ENCODE results near the gene SORCS2.

Gene SORCS2

DNA sequence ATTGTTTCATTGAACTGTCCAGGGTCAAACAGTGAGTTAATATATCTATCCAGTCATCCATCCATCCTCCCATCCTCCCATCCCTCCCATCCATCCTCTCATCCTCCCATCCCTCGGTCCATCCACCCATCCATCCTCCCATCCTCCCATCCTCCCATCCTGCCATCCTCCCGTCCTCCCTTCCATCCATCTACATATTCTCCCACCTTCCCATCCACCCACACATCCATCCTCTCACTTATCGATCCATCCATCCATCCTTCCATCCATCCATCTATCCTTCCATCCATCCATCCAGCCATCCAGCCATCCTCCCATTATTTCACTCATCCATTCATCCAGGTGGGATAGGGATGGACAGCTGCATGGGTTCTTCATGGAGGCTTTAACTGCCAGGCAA, 277.8 kb downstream of the SORCS2 start:
- TF ChIP-seq, protein P1, sequence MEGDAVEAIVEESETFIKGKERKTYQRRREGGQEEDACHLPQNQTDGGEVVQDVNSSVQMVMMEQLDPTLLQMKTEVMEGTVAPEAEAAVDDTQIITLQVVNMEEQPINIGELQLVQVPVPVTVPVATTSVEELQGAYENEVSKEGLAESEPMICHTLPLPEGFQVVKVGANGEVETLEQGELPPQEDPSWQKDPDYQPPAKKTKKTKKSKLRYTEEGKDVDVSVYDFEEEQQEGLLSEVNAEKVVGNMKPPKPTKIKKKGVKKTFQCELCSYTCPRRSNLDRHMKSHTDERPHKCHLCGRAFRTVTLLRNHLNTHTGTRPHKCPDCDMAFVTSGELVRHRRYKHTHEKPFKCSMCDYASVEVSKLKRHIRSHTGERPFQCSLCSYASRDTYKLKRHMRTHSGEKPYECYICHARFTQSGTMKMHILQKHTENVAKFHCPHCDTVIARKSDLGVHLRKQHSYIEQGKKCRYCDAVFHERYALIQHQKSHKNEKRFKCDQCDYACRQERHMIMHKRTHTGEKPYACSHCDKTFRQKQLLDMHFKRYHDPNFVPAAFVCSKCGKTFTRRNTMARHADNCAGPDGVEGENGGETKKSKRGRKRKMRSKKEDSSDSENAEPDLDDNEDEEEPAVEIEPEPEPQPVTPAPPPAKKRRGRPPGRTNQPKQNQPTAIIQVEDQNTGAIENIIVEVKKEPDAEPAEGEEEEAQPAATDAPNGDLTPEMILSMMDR (IDR thresholded peaks at IDR 0.05; ENCODE audit: low read depth, low read length): no peak
- H3K4me3 ChIP-seq (ENCODE audit: low read depth, low read length): no peak overlapping the region

DNA sequence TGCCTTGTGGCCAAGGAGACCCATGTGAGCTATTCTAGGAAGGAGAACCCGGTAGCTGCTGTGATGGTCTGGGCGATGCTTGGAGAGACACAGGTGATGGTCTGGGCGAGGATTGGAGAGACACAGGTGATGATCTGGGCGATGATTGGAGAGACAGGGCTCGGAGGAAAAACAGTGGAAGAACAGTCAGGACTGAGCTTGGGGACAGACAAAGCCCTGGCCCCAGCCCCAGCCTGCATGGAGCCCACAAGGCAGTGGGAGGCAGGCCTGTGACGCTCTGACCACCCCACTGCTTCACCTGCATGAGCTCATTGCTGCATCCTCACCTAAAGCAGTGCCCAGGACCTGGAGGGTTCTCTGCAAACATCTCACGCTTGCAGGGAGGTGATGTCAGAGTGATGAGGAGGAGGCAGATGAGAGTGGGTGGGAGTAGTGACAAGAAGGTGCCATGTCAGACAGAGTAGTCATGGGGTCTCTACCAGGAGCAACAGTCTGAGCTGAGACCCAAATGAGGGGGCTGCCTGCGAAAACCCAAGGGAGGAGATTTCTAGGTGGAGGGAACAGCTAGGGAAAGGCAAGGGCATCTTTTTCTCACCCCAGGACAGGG, 278.3 kb downstream of the SORCS2 start:
- no peak overlapping the region for H3K4me3 ChIP-seq (ENCODE audit: low read depth, low read length)
- TF ChIP-seq, protein P1 (IDR thresholded peaks at IDR 0.05; ENCODE audit: low read depth, low read length): no peak

DNA sequence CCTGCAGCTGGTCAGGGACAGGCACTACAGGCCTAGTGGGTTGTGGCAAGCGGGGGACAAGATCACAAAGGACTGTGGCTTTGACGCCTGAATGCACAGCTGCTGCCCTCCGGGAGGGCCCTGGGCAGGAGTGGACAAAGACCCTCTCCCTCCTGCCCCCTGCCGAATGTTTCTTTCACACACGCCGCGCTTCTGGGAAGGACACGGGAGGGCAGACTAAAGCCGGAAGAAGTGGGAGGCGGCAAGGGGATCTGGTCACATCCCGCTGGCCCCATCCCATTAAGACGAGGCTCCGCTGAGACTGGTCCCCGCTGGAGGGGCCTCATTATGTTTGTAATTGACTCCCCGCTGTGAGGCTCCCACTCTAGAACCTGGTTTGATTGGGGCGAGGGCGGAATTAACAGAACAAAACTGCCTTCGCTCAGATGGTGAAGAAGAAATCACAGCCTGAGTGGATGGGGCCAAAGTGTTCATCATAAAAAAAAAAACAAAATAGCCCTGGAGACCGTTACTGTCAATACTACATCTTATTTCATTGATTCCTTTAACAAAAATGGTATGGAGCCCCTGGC, 280.2 kb downstream of the SORCS2 start:
- no peak overlapping the region for H3K4me3 ChIP-seq (ENCODE audit: low read depth, low read length)
- TF ChIP-seq, protein P1 (IDR thresholded peaks at IDR 0.05; ENCODE audit: low read depth, low read length): no peak

DNA sequence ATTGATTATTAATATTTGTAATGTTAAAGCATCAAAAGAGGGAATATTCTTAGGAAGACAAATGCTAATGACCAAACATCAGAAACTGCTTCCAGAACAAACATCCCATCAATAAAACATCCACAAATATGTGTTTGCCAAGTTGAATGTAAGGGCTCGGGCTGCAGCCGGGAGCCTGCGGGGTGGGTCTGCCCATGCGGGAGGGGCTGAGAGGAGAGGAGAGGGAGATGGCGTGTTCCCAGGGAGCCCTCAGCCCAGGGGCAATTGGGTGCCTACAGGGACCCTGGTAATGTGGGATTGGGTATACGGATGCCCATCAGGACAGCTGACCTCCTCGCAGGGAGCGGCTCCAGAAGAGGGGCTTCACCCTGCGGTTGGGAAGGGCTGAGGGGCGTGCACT, 280.7 kb downstream of the SORCS2 start:
- TF ChIP-seq, protein P1 (IDR thresholded peaks at IDR 0.05; ENCODE audit: low read depth, low read length): no peak
- H3K4me3 ChIP-seq (ENCODE audit: low read depth, low read length): no peak overlapping the region

- TF ChIP-seq, protein P1 (IDR thresholded peaks at IDR 0.05; ENCODE audit: low read depth, low read length): no peak
- H3K4me3 ChIP-seq (ENCODE audit: low read depth, low read length): no peak overlapping the region
Measured at GRCh38 chr4:7474320-7474719, 282.0 kb downstream of the SORCS2 start.

DNA sequence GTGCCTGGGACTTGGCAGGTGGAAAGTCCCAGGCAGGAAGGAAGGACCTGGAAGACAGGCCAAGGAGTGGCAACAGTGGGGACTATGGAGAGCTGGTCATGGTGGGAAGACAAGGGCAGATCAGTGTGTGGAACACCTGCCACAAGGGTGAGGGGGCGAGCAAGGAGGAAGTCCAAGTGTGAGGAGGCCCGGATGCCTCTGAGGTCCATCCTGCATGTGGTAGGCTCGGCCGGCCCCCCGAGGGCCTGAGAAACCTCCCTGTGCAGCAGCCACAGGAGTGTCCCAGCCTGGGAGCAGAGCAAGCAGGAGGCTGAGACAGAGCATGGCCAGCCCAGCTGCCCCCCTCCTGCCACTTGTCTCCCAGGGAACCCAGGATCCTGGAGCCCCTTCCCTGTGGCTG, 282.9 kb downstream of the SORCS2 start:
- TF ChIP-seq, protein P1 (IDR thresholded peaks at IDR 0.05; ENCODE audit: low read depth, low read length): no peak
- no peak overlapping the region for H3K4me3 ChIP-seq (ENCODE audit: low read depth, low read length)

- TF ChIP-seq, protein P1 (IDR thresholded peaks at IDR 0.05; ENCODE audit: low read depth, low read length): no peak
- H3K4me3 ChIP-seq (ENCODE audit: low read depth, low read length): no peak overlapping the region
Measured at GRCh38 chr4:7476820-7477219, 284.5 kb downstream of the SORCS2 start.

All from WI38 (cell line).